GM12878 (cell line): Measurements from ENCODE around the gene PRKCG. TPM values are rescaled to one million over a fixed set of nuclear protein-coding genes. Genes with fewer than 3 reads are reported as not detected.

ENCODE experiments used
- ATAC-seq: fragments of 200-7000 bp; cut with Tn5 transposase; 3 replicates; pipeline ENCODE4 v1.9.1; 2020; ENCODE audit warnings: mild to moderate bottlenecking, moderate library complexity
- BruUV-seq: library from RNA; stranded (reverse); fragments of 400-500 nt; replicated peaks from 2 replicates; lab custom pipeline; 2021; lab: Mats Ljungman, UMichigan
- CTCF ChIA-PET: fragments of 300-600 bp; sonication (Branson Sonifier 250); formaldehyde crosslinking; extraction: SDS; loops from one replicate; lab custom pipeline; 2021; ENCODE audit warnings: inconsistent platforms; lab: Yijun Ruan, JAX
- POLR2A ChIA-PET: fragments of 350-600 bp; formaldehyde crosslinking; extraction: SDS; loops from one replicate; lab custom pipeline; 2021; ENCODE audit warnings: inconsistent platforms; lab: Charles Lee
- RAD21 ChIA-PET: fragments of 300-600 bp; sonication (Branson Sonifier 250); formaldehyde crosslinking; loops from one replicate; lab custom pipeline; 2023; ENCODE audit warnings: antibody characterized with exemption; ENCODE audit not compliant: unreplicated experiment; lab: Charles Lee
- SMC1A ChIA-PET: fragments of 300-600 bp; sonication (Branson Sonifier 250); formaldehyde crosslinking; loops from one replicate; lab custom pipeline; 2023; ENCODE audit not compliant: unreplicated experiment, uncharacterized antibody; lab: Charles Lee
- DNase-seq: peaks from one replicate; pipeline ENCODE4 v3.0.0-alpha.2; 2011; ENCODE audit warnings: low read depth, low spot score
- FAIRE-seq: peaks from 3 replicates; lab custom pipeline; 2011; peaks lifted over from hg19 to GRCh38; lab: Jason Lieb, UNC
- H2AFZ ChIP-seq: 2 replicates; pipeline ENCODE4 v1.6.0; 2011; ENCODE audit warnings: low read depth, low read length, control low read depth; ENCODE audit not compliant: control insufficient read depth
- H3K27ac ChIP-seq: 2 replicates; pipeline ENCODE4 v1.5.1; 2011; ENCODE audit warnings: control low read depth; ENCODE audit not compliant: control insufficient read depth, insufficient read depth
- H3K27me3 ChIP-seq, 2 experiments: replicated peaks in 1 of 2; 2 replicates each; pipeline versions ENCODE4 v1.6.0 to v1.6.1; 2011; ENCODE audit warnings: low read length in 1 of 2; ENCODE audit not compliant: control insufficient read depth in 2 of 2, insufficient read depth in 2 of 2
- H3K36me3 ChIP-seq, 2 experiments: 2 replicates each; pipeline ENCODE4 v1.5.1; 2011; ENCODE audit warnings: low read length in 1 of 2; ENCODE audit not compliant: control insufficient read depth in 2 of 2, insufficient read depth in 2 of 2
- H3K4me1 ChIP-seq: 2 replicates; pipeline ENCODE4 v1.6.1; 2011; ENCODE audit warnings: mild to moderate bottlenecking, low read length, moderate library complexity, mixed read lengths; ENCODE audit not compliant: control insufficient read depth, insufficient read depth
- H3K4me2 ChIP-seq: 2 replicates; pipeline ENCODE4 v1.6.0; 2011; ENCODE audit warnings: control low read depth; ENCODE audit not compliant: control insufficient read depth, insufficient read depth
- H3K4me3 ChIP-seq: fragments of 200-600 bp; sonication (generic); 2 replicates; pipeline ENCODE4 v1.5.1; 2016
- H3K79me2 ChIP-seq: 2 replicates; pipeline ENCODE4 v1.6.0; 2011; ENCODE audit warnings: low read length; ENCODE audit not compliant: control insufficient read depth, insufficient read depth
- H3K9ac ChIP-seq: 2 replicates; pipeline ENCODE4 v1.8.0; 2011; ENCODE audit warnings: low read length, control low read depth, mixed read lengths; ENCODE audit not compliant: control insufficient read depth, insufficient read depth
- H3K9me3 ChIP-seq: replicated peaks from 3 replicates; pipeline ENCODE4 v1.5.1; 2011; ENCODE audit warnings: mild to moderate bottlenecking, low read length; ENCODE audit not compliant: control insufficient read depth, insufficient read depth
- H4K20me1 ChIP-seq: 2 replicates; pipeline ENCODE4 v1.6.0; 2011; ENCODE audit not compliant: control insufficient read depth, insufficient read depth
- ASH2L ChIP-seq: fragments of 300-600, 200-600 bp; sonication (generic); IDR thresholded peaks from 2 replicates; pipeline ENCODE4 v1.6.1; 2017; ENCODE audit warnings: low read depth, mild to moderate bottlenecking, borderline replicate concordance
- BRCA1 ChIP-seq: IDR thresholded peaks from 2 replicates; pipeline ENCODE4 v1.6.1; 2011; ENCODE audit warnings: low read depth, low read length, improper control_type of control experiment
- EED ChIP-seq: sonication (generic); IDR thresholded peaks from 2 replicates; pipeline ENCODE4 v1.6.1; 2016; ENCODE audit warnings: antibody characterized with exemption, low read depth
- HDGF ChIP-seq: fragments of 450-650 bp; IDR thresholded peaks from 2 replicates; pipeline ENCODE4 v1.6.1; 2016; ENCODE audit warnings: antibody characterized with exemption
- LARP7 ChIP-seq: fragments of 450-650 bp; IDR thresholded peaks from 2 replicates; pipeline ENCODE4 v1.6.1; 2017; ENCODE audit warnings: mild to moderate bottlenecking
- MYB ChIP-seq: fragments of 150-350 bp; IDR thresholded peaks from 2 replicates; pipeline ENCODE4 v1.6.1; 2014; ENCODE audit warnings: mild to moderate bottlenecking, low read depth, low read length, borderline replicate concordance
- POU2F2 ChIP-seq: IDR thresholded peaks from 3 replicates; pipeline ENCODE4 v1.6.1; 2011; ENCODE audit warnings: low read depth, mild to moderate bottlenecking, low read length, borderline replicate concordance
- RB1 ChIP-seq: fragments of 450-650 bp; formaldehyde crosslinking; IDR thresholded peaks from 2 replicates; pipeline ENCODE4 v1.6.1; 2017; ENCODE audit warnings: mild to moderate bottlenecking, borderline replicate concordance
- RELA ChIP-seq: fragments of 450-650 bp; IDR thresholded peaks from 2 replicates; pipeline ENCODE4 v1.8.0; 2014; ENCODE audit warnings: borderline replicate concordance; ENCODE audit not compliant: partially characterized antibody
- SP1 ChIP-seq: IDR thresholded peaks from one replicate; pipeline ENCODE4 v1.6.1; 2011; ENCODE audit warnings: low read depth, low read length
- SPI1 ChIP-seq: IDR thresholded peaks from 2 replicates; pipeline ENCODE4 v1.6.1; 2011; ENCODE audit warnings: low read depth, mild to moderate bottlenecking, low read length, moderate library complexity, borderline replicate concordance; ENCODE audit not compliant: insufficient read depth
- SUPT20H ChIP-seq: IDR thresholded peaks from 2 replicates; pipeline ENCODE4 v1.6.1; 2011; ENCODE audit warnings: low read depth, mild to moderate bottlenecking, low read length, moderate library complexity, borderline replicate concordance; ENCODE audit not compliant: control insufficient read depth
- TCF12 ChIP-seq: IDR thresholded peaks from 2 replicates; pipeline ENCODE4 v1.6.1; 2011; ENCODE audit warnings: low read depth, mild to moderate bottlenecking, low read length
- WGBS: methylation state at CpG from one replicate; pipeline ENCODE4 v1.1.6; 2016; ENCODE audit warnings: low lambda C conversion rate; ENCODE audit not compliant: insufficient replicate concordance, insufficient coverage; ENCODE audit errors: missing lambda C conversion rate; 5-methylcytosine and 5-hydroxymethylcytosine counted together
- in situ Hi-C: fragments of 300-500 bp; cut with MboI; formaldehyde crosslinking; loops from 9 replicates; pipeline ENCODE4 v1.14.3; 2018; ENCODE audit warnings: mixed read lengths
- intact Hi-C: fragments of 100-400 bp; cut with micrococcal nuclease; formaldehyde crosslinking; loops from one replicate; pipeline ENCODE4 v1.14.2; 2022; ENCODE audit not compliant: unreplicated experiment
- polyA plus RNA-seq, 11 experiments: library from polyadenylated mRNA; depleted of rRNA in 4 of 11; unstranded in 6 of 11; stranded (reverse) in 5 of 11; fragments of >200 nt; fragmentation: Nextera tagmentation in 4 of 11; fragmentation: Illumina TruSeq in 1 of 11; extraction: Ambion mirVana in 4 of 11; extraction: Trizol in 1 of 11; gene quantifications; 1 replicate in 1 of 11; 2 replicates in 10 of 11; pipeline versions ENCODE4 v1.2.1 to v1.2.3, GENCODE V29; 2011 to 2016; ENCODE audit warnings: inconsistent platforms in 2 of 11, missing spikeins in 2 of 11, low read depth in 1 of 11
- total RNA-seq, 4 experiments: library from RNA; depleted of rRNA in 3 of 4; stranded (reverse); fragments of >200 nt in 3 of 4; fragmentation: Illumina TruSeq in 1 of 4; extraction: Trizol in 1 of 4; gene quantifications; 2 replicates each; pipeline versions ENCODE4 v1.2.1 to v1.2.3, GENCODE V29; 2013 to 2021
- TF ChIP-seq, protein P1 (sequence below): fragments of 150-350 bp; IDR thresholded peaks from 2 replicates; pipeline ENCODE4 v1.6.1; 2014; ENCODE audit warnings: mild to moderate bottlenecking, low read depth, low read length
- TF ChIP-seq, protein P2 (sequence below): IDR thresholded peaks from 2 replicates; pipeline ENCODE4 v1.6.1; 2011; ENCODE audit warnings: low read depth, low read length, improper control_type of control experiment, borderline replicate concordance
- TF ChIP-seq, protein P3 (sequence below): fragments of 450-650 bp; IDR thresholded peaks from 2 replicates; pipeline ENCODE4 v1.6.1; 2016; ENCODE audit warnings: mild to moderate bottlenecking
- TF ChIP-seq, protein P4 (sequence below): fragments of 450-650 bp; IDR thresholded peaks from 2 replicates; pipeline ENCODE4 v1.6.1; 2017; ENCODE audit warnings: antibody characterized with exemption, mild to moderate bottlenecking, moderate library complexity

Gene PRKCG
- total and polyA plus RNA-seq, 10 of the 15 experiments (the other 5 are each of a cell fraction or from before 2014, with no cell fraction given): not detected

- WGBS: 2% methylated on average over 9 of the region's 13 CpGs
- ChIA-PET POLR2A (no interaction called here), CTCF (no interaction called here), SMC1A (no interaction called here), RAD21 (no interaction called here)
- no TSS peak for BruUV-seq
- ATAC-seq (no peak), FAIRE-seq (no peak), DNase-seq (no peak)
- Histone ChIP-seq H3K36me3 (no peaks in the 10 kb centered on the region), H3K79me2 (no peaks in the 10 kb centered on the region), H3K9ac (no peak overlapping the region), H3K4me1 (no peaks in the 10 kb centered on the region), H2AFZ (no peak overlapping the region), H3K27me3 (no peaks in the 10 kb centered on the region), H3K9me3 (no peaks in the 10 kb centered on the region; the same call in 2 of the 3 replicates), H3K27ac (no peak overlapping the region), H3K4me3 (no peak overlapping the region), H4K20me1 (no peaks in the 10 kb centered on the region), H3K4me2 (no peak overlapping the region)
- TF ChIP-seq, protein P1, sequence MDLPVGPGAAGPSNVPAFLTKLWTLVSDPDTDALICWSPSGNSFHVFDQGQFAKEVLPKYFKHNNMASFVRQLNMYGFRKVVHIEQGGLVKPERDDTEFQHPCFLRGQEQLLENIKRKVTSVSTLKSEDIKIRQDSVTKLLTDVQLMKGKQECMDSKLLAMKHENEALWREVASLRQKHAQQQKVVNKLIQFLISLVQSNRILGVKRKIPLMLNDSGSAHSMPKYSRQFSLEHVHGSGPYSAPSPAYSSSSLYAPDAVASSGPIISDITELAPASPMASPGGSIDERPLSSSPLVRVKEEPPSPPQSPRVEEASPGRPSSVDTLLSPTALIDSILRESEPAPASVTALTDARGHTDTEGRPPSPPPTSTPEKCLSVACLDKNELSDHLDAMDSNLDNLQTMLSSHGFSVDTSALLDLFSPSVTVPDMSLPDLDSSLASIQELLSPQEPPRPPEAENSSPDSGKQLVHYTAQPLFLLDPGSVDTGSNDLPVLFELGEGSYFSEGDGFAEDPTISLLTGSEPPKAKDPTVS: no peak
- no peak for TF ChIP-seq POU2F2
- no peak for TF ChIP-seq MYB
- no peak for TF ChIP-seq RELA
- TF ChIP-seq, protein P2, sequence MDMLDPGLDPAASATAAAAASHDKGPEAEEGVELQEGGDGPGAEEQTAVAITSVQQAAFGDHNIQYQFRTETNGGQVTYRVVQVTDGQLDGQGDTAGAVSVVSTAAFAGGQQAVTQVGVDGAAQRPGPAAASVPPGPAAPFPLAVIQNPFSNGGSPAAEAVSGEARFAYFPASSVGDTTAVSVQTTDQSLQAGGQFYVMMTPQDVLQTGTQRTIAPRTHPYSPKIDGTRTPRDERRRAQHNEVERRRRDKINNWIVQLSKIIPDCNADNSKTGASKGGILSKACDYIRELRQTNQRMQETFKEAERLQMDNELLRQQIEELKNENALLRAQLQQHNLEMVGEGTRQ: no peak
- TF ChIP-seq, protein P3, sequence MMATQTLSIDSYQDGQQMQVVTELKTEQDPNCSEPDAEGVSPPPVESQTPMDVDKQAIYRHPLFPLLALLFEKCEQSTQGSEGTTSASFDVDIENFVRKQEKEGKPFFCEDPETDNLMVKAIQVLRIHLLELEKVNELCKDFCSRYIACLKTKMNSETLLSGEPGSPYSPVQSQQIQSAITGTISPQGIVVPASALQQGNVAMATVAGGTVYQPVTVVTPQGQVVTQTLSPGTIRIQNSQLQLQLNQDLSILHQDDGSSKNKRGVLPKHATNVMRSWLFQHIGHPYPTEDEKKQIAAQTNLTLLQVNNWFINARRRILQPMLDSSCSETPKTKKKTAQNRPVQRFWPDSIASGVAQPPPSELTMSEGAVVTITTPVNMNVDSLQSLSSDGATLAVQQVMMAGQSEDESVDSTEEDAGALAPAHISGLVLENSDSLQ: no peak
- TF ChIP-seq BRCA1: no peak
- TF ChIP-seq TCF12: no peak
- no peak for TF ChIP-seq EED
- TF ChIP-seq RB1: no peak
- TF ChIP-seq, protein P4, sequence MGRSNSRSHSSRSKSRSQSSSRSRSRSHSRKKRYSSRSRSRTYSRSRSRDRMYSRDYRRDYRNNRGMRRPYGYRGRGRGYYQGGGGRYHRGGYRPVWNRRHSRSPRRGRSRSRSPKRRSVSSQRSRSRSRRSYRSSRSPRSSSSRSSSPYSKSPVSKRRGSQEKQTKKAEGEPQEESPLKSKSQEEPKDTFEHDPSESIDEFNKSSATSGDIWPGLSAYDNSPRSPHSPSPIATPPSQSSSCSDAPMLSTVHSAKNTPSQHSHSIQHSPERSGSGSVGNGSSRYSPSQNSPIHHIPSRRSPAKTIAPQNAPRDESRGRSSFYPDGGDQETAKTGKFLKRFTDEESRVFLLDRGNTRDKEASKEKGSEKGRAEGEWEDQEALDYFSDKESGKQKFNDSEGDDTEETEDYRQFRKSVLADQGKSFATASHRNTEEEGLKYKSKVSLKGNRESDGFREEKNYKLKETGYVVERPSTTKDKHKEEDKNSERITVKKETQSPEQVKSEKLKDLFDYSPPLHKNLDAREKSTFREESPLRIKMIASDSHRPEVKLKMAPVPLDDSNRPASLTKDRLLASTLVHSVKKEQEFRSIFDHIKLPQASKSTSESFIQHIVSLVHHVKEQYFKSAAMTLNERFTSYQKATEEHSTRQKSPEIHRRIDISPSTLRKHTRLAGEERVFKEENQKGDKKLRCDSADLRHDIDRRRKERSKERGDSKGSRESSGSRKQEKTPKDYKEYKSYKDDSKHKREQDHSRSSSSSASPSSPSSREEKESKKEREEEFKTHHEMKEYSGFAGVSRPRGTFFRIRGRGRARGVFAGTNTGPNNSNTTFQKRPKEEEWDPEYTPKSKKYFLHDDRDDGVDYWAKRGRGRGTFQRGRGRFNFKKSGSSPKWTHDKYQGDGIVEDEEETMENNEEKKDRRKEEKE: no peak
- no peak for TF ChIP-seq SPI1
- TF ChIP-seq LARP7: no peak
- TF ChIP-seq ASH2L: no peak
- no peak for TF ChIP-seq SP1
- no peak for TF ChIP-seq HDGF
- no peak for TF ChIP-seq SUPT20H
- intact Hi-C loops (no loop called here), in situ Hi-C loops (no loop called here)
These were observed 28.1 kb downstream of the PRKCG start for GRCh38 chr19:53910170-53910518.
